ENCODE results near the gene COX6A2. TPM values are rescaled to one million over a fixed set of nuclear protein-coding genes. Genes with fewer than 3 reads are reported as not detected.

Gene COX6A2
- total and polyA plus RNA-seq, 2 donors (not counting 1 experiment from before 2014, with no cell fraction given): not detected

DNA sequence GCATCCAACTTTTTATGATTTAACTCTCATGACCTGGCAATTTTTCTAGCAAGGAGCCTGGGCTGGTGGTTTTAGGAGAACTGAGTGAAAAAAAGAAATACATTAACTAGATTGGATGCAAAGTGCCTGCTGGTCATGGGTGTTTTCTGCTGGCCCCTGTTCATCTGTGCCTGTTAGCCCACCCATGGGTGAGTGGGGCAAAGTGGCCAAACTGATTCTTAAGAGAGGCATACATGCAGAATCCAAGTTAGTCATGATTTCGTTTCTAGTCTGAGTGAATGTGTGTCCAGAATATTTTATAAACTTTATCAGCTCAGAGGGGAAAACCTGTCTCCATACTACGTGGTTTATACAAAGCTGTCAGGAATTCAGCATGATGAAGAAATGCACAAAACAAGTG is 39.6 kb downstream of the COX6A2 start:
- H3K4me2 ChIP-seq (ENCODE audit: extremely low read depth, insufficient read depth, low read length): no peak overlapping the region
- H4K20me1 ChIP-seq (ENCODE audit: control insufficient read depth, extremely low read depth, insufficient read depth, low read length): no peaks in the 10 kb centered on the region
- DNase-seq (ENCODE audit: low read depth in 2 of 2): no peak

DNA sequence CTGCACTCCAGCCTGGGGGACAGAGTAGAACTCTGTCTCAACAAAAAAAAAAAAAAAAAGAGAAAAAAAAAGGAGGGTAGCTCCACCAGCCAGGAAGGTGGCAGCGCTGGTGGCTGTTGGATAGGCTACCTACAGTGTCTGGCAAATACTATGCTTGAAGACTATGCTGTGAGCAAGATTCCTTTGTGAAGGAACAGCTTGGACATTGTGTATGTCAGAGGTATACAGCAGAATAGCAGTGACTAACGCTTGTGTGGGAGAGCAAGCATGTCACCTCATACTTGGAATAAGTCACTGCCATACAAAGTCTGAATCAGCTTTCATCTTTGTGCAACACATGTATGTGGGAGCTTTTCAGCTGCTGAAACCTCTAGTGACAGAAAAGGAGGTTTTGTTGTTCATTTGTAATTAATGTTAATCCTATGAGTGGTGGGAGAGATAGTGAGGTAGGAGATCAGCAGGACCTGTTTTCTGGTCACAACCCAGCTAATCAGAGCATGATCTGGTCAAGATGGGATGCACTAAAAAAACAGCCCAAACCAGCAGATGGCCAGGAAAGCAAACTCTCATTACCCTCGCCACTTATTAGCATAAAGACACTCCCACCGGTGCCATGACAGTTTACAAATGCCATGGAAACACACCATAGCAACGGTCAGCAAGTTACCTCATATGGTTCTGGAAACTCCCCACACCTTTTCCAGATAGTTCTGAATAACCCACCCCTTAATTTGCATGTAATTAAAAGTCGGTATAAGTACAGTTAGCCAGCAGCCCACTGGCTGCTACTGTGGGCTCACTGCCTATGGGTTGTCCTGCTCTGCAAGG is 41.8 kb downstream of the COX6A2 start:
- Histone ChIP-seq H3K27ac (ENCODE audit: insufficient read depth, low read length) (no peak overlapping the region), H3K79me2 (ENCODE audit: control insufficient read depth, insufficient read depth, low read length) (no peaks in the 10 kb centered on the region), H3K9ac (ENCODE audit: insufficient read depth, low read length) (no peak overlapping the region), H3K4me1 (ENCODE audit: control insufficient read depth, extremely low read depth, insufficient read depth, low read length) (no peaks in the 10 kb centered on the region), H4K20me1 (ENCODE audit: control insufficient read depth, extremely low read depth, insufficient read depth, low read length) (no peaks in the 10 kb centered on the region), H3K4me2 (ENCODE audit: extremely low read depth, insufficient read depth, low read length) (no peak overlapping the region), H3K36me3 (ENCODE audit: control insufficient read depth, insufficient read depth, low read length) (no peaks in the 10 kb centered on the region), H2AFZ (ENCODE audit: low read length) (no peak overlapping the region), H3K27me3 (ENCODE audit: control insufficient read depth, insufficient read depth, low read length) (no peaks in the 10 kb centered on the region), H3K4me3 (replicated peaks in 1 of 4; ENCODE audit: control extremely low read depth in 1 of 4, insufficient read depth in 1 of 4, low read depth in 3 of 4, low read length in 4 of 4) (no peak overlapping the region), H3K9me3 (ENCODE audit: control insufficient read depth, insufficient read depth, low read depth, low read length) (no peaks in the 10 kb centered on the region)
- no peak for TF ChIP-seq EZH2 (IDR thresholded peaks at IDR 0.05; ENCODE audit: low read length, missing control alignments)
- TF ChIP-seq, protein P1, sequence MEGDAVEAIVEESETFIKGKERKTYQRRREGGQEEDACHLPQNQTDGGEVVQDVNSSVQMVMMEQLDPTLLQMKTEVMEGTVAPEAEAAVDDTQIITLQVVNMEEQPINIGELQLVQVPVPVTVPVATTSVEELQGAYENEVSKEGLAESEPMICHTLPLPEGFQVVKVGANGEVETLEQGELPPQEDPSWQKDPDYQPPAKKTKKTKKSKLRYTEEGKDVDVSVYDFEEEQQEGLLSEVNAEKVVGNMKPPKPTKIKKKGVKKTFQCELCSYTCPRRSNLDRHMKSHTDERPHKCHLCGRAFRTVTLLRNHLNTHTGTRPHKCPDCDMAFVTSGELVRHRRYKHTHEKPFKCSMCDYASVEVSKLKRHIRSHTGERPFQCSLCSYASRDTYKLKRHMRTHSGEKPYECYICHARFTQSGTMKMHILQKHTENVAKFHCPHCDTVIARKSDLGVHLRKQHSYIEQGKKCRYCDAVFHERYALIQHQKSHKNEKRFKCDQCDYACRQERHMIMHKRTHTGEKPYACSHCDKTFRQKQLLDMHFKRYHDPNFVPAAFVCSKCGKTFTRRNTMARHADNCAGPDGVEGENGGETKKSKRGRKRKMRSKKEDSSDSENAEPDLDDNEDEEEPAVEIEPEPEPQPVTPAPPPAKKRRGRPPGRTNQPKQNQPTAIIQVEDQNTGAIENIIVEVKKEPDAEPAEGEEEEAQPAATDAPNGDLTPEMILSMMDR (conservative IDR thresholded peaks at IDR 0.05 in 1 of 2, IDR thresholded peaks at IDR 0.05 in 1 of 2; ENCODE audit: low read depth in 1 of 2, low read length in 2 of 2): no peak
- DNase-seq (ENCODE audit: low read depth in 2 of 2): peak in 1 of 2 donors; percentile 71

More for the DNA sequence above, 39.6 kb downstream of the COX6A2 start:
- TF ChIP-seq, protein P1 (conservative IDR thresholded peaks at IDR 0.05 in 1 of 2, IDR thresholded peaks at IDR 0.05 in 1 of 2; ENCODE audit: low read depth in 1 of 2, low read length in 2 of 2): no peak
- TF ChIP-seq EZH2 (IDR thresholded peaks at IDR 0.05; ENCODE audit: low read length, missing control alignments): no peak
- Histone ChIP-seq H3K4me1 (ENCODE audit: control insufficient read depth, extremely low read depth, insufficient read depth, low read length) (no peaks in the 10 kb centered on the region), H2AFZ (ENCODE audit: low read length) (no peak overlapping the region), H3K9me3 (ENCODE audit: control insufficient read depth, insufficient read depth, low read depth, low read length) (no peaks in the 10 kb centered on the region), H3K27me3 (ENCODE audit: control insufficient read depth, insufficient read depth, low read length) (no peaks in the 10 kb centered on the region), H3K4me3 (replicated peaks in 1 of 4; ENCODE audit: control extremely low read depth in 1 of 4, insufficient read depth in 1 of 4, low read depth in 3 of 4, low read length in 4 of 4) (no peak overlapping the region), H3K79me2 (ENCODE audit: control insufficient read depth, insufficient read depth, low read length) (no peaks in the 10 kb centered on the region), H3K27ac (ENCODE audit: insufficient read depth, low read length) (no peak overlapping the region), H3K36me3 (ENCODE audit: control insufficient read depth, insufficient read depth, low read length) (no peaks in the 10 kb centered on the region), H3K9ac (ENCODE audit: insufficient read depth, low read length) (no peak overlapping the region)

DNA sequence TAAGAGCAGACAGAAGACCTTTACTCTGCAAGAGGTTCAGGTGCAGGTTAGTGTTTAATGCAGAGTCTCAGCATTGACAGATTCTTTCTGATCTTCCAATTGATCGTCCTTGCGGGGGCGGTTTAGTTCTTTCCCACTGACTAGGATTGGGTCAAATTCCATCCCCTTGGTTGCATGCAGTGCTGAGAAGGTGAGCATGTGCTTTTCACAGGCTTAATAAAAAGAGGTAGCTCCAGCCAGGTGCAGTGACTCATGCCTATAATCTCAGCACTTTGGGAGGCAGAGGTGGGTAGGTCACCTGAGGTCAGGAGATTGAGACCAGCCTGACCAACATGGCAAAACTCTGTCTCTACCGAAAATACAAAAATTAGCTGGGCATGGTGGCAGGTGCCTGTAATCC is 42.5 kb downstream of the COX6A2 start:
- H3K4me1 ChIP-seq (ENCODE audit: control insufficient read depth, extremely low read depth, insufficient read depth, low read length): no peaks in the 10 kb centered on the region
- no peaks in the 10 kb centered on the region for H3K27me3 ChIP-seq (ENCODE audit: control insufficient read depth, insufficient read depth, low read length)
- no peak overlapping the region for H3K27ac ChIP-seq (ENCODE audit: insufficient read depth, low read length)
- H2AFZ ChIP-seq (ENCODE audit: low read length): no peak overlapping the region
- H3K4me2 ChIP-seq (ENCODE audit: extremely low read depth, insufficient read depth, low read length): no peak overlapping the region
- no peak for DNase-seq (ENCODE audit: low read depth in 2 of 2)
- H4K20me1 ChIP-seq (ENCODE audit: control insufficient read depth, extremely low read depth, insufficient read depth, low read length): no peaks in the 10 kb centered on the region
- TF ChIP-seq EZH2 (IDR thresholded peaks at IDR 0.05; ENCODE audit: low read length, missing control alignments): no peak
- TF ChIP-seq, protein P1 (conservative IDR thresholded peaks at IDR 0.05 in 1 of 2, IDR thresholded peaks at IDR 0.05 in 1 of 2; ENCODE audit: low read depth in 1 of 2, low read length in 2 of 2): no peak
- H3K9ac ChIP-seq (ENCODE audit: insufficient read depth, low read length): no peak overlapping the region
- no peaks in the 10 kb centered on the region for H3K36me3 ChIP-seq (ENCODE audit: control insufficient read depth, insufficient read depth, low read length)
- no peaks in the 10 kb centered on the region for H3K9me3 ChIP-seq (ENCODE audit: control insufficient read depth, insufficient read depth, low read depth, low read length)
- H3K4me3 ChIP-seq (replicated peaks in 1 of 4; ENCODE audit: control extremely low read depth in 1 of 4, insufficient read depth in 1 of 4, low read depth in 3 of 4, low read length in 4 of 4): no peak overlapping the region
- H3K79me2 ChIP-seq (ENCODE audit: control insufficient read depth, insufficient read depth, low read length): no peaks in the 10 kb centered on the region

Data from fibroblast of lung (primary cell).